NT2/D1 (cell line): ENCODE results near the gene PRPF40B.

Source experiments
- YY1 ChIP-seq: IDR thresholded peaks from 2 replicates; pipeline ENCODE4 v1.6.1; 2011; ENCODE audit not compliant: insufficient read length, insufficient read depth
- ZNF274 ChIP-seq: IDR thresholded peaks from 2 replicates; pipeline ENCODE4 v1.6.1; 2011; ENCODE audit warnings: mild to moderate bottlenecking, low read depth, low read length

DNA sequence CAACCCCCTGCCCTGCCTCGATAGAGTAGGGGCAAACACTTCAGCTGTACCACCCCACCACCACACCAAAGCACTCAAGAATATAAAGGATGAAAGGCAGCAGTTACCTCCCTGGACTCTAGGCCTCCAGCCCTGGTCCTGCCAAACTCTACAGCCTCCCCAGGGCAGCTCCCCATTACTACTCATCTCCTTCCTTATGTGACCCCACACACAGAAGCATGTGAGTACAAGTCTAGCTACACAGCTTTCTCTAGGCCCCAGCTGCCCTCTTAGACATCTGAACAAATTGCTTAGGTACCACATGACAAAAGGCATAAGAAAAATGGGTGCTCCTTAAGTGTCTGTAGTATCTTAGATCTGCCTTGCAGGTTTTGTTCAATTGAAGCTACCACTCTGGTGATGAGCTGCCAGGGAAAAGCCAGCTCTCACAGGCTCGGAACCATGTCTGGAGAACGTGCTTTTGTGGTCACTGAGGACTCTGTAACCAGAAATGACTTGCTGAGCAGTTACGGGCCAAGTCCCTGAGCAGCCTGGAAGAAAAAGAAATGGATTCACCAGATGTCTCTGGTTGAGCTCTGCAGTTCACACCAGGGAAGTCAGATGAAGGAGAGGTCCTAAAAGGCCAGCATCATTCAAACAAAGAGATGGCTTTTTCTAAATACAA is 51.1 kb downstream of the PRPF40B start:
- TF ChIP-seq ZNF274 = no peak
- TF ChIP-seq YY1 = no peak
